NOMO-1 treated with DMSO at 0.1 percent for 48 hours (cell line): ENCODE measurements around the gene LIN37.
"Not testable (repeated sequence)": the region's sequence is repeated elsewhere in the genome, so short reads cannot be mapped to it uniquely, and the experiment has no call there.

Experiments used
- DNase-seq: peaks from one replicate; lab custom pipeline; 2025; ENCODE audit not compliant: unreplicated experiment; lab: John Stamatoyannopoulos, UW

Gene LIN37

DNA sequence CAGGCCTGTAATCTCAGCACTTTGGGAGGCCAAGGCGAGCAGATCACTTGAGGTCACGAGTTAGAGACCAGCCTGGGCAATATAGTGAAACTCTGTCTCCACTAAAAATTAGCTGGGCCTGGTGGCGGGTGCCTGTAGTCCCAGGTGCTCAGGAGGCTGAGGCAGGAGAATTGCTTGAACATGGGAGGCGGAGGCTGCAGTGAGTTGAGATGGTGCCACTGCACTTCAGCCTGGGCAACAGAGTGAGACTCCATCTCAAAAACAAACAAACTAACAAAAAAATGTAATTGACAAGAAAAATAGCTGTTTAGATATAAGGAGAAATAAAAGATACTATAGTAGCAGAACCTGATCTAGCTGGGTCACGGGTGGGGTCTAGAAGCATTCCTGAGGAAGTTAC is 24.0 kb downstream of the LIN37 start:
- DNase-seq = not testable (repeated sequence)

DNA sequence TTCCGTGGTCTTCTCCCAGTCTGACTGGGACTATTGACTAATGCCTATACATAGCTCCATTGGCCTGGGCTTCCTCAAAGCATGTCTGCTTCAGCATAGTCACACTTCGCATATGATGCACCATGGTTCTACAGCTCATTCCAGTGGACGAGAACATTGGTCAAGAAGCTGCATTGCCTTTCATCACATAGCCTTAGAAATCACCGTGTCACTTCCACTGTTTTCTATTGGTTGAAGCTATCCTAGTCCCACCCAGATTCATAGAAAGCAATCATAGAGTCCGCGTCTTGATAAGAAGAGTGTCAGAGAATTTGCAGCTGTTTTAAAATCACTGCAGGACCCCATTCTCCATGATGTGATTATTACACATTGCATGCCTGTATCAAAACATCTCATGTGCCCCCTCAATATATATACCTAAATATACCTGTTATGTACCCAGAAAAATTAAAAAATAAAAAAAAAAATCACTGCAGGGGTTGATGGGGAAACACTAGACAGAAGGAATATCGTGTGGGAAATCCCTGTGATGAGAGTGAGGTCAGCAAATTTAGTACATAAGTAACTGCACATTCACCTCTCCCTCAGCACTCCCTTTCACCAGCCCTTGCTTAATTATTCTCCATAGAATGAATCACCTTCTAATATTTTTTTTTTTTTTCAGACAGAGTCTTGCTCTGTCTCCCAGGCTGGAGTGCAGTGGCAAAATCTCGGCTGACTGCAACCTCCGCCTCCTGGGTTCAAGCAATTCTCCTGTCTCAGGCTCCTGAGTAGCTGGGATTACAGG is 24.8 kb downstream of the LIN37 start:
- DNase-seq = no peak

- no peak for DNase-seq
Measured at GRCh38 chr19:35774274-35775045, 26.1 kb downstream of the LIN37 start.

GRCh38 chr19:35775046-35775297 is 26.6 kb downstream of the LIN37 start:
- DNase-seq = no peak

- DNase-seq = peak; percentile 98
Measured at GRCh38 chr19:35775298-35776101, 27.1 kb downstream of the LIN37 start, which contains the start of gene ARHGAP33. TSS of gene ARHGAP33 (plus strand) at chr19:35775564. CDS start at chr19:35775659, 95 bp downstream.

DNA sequence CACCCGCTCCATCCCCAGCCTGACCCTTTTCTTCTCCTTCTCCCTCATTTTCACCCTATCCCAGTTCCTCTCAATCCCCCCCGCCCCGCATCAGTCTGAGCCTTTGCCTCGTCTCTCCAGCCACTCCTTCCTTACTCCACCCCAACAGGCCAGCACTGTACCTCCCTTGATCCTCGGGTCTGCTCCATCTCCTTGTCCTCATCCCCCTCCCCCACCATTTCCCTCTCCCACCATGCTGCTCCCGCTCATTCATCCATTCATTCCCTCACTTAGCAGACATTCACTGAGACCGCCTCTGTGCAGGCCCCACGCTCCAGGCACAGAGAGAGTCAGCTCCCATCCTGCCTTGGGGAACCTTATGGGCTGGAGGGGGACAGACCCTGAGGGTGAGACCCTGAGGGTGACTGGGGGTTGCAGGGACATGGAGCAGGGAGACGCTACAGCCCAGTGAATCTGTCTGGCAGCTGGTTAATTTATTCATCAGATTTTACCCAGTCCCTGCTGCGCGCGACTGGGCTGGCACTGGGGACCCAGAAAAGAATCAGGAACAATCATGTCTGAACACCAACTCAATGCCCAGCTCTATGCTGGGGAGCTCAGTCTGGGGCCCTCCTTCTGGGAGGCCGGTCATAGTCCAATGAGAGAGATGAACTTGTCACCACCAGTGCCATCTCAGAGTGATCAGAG is 27.9 kb downstream of the LIN37 start:
- no peak for DNase-seq

- DNase-seq = no peak
Measured at GRCh38 chr19:35777086-35777841, 28.9 kb downstream of the LIN37 start.

GRCh38 chr19:35777961-35778360 is 29.6 kb downstream of the LIN37 start:
- DNase-seq = no peak

GRCh38 chr19:35779033-35779432 is 30.7 kb downstream of the LIN37 start:
- DNase-seq = no peak

DNA sequence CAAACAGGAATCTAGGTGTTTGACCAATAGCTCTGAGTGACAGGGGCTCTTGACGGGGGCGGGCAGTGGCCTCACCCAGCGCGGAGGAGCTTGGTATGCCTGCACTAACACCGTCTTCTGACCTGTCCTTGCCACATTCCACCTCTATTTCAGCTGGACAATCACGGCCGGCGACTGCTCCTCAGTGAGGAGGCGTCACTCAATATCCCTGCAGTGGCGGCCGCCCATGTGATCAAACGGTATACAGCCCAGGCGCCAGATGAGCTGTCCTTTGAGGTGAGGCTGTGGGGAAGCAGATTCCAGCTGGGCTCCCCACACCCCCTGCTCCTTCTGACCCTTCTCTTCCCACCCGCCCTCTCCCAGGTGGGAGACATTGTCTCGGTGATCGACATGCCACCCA is 31.7 kb downstream of the LIN37 start:
- DNase-seq = no peak

DNA sequence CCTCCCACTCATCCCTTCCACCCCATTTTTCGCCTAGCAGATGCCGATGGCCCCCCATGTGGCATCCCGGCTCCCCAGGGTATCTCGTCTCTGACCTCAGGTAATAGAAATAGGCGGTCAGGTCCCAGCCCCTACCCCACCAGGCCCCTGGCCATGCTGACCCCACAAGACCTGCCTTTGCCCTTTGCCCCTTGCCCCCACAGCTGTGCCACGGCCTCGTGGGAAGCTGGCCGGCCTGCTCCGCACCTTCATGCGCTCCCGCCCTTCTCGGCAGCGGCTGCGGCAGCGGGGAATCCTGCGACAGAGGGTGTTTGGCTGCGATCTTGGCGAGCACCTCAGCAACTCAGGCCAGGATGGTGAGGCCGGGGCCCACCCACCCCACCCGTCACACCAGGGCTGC is 32.3 kb downstream of the LIN37 start:
- DNase-seq = no peak

- no peak for DNase-seq
Measured at GRCh38 chr19:35781650-35782049, 33.3 kb downstream of the LIN37 start.

DNA sequence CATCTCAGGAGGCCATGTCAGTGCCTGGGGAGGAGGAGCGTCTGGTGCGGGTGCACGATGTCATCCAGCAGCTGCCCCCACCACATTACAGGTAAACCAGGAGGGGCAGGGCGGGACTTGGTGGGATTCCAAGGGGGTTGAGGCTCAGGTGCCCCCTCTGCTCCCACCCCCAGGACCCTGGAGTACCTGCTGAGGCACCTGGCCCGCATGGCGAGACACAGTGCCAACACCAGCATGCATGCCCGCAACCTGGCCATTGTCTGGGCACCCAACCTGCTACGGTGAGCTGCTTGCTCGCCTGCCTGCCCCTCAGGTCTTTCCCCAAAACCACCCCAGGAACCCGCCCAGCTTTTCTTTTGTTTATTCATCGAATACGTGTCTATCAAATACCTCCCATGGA is 34.2 kb downstream of the LIN37 start:
- DNase-seq = no peak

- no peak for DNase-seq
Measured at GRCh38 chr19:35783469-35784434, 35.4 kb downstream of the LIN37 start.

GRCh38 chr19:35784503-35785338 is 36.3 kb downstream of the LIN37 start:
- DNase-seq = no peak

DNA sequence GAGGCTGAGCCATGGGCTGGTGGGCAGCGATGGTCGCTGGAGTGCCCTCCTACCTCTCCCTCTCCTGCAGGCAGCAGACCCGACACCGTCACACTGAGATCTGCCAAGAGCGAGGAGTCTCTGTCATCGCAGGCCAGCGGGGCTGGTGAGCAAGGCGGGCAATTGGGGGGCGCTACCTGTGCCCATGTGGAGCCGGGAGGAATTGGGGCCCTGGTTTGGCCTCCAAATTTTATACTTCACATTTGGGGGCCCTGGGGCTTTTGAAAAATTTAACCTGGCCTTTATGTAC is 36.9 kb downstream of the LIN37 start:
- no peak for DNase-seq

- no peak for DNase-seq
Measured at GRCh38 chr19:35786299-35787160, 38.2 kb downstream of the LIN37 start.
